Erythroblast (primary cell): ENCODE measurements around the gene BRIP1.

Experiments
- GATA1 ChIP-seq: IDR thresholded peaks from 2 replicates; pipeline ENCODE4 v1.6.1; 2011; ENCODE audit warnings: low read depth, mild to moderate bottlenecking, control low read depth, low read length, moderate library complexity
- POLR2A ChIP-seq: IDR thresholded peaks from 2 replicates; pipeline ENCODE4 v1.6.1; 2011; ENCODE audit warnings: mild to moderate bottlenecking, low read length

DNA sequence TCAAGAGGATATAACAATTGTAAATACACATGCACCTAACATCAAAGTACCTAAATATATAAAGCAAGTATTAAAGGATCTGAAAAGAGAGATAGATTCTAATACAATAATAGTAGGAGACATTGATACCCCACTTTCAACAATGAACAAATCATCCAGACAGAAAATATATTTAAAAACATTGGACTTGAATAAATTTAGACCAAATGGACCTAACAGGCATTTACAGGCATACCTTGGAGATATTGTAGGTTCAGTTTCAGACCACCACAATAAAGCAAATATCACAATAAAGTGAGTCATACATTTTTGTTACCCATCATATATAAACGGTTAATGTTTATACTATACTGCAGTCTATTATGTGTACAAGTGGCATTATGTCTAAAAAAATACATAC, 104.0 kb downstream of the BRIP1 start:
- TF ChIP-seq POLR2A: no peak
- TF ChIP-seq GATA1: no peak
